Upper lobe of left lung (tissue), 6 donors: ENCODE measurements around the gene CCDC38. TPM values are rescaled to one million over a fixed set of nuclear protein-coding genes. Genes with fewer than 3 reads are reported as not detected.

Experiments
- ATAC-seq, 2 donors: fragments of 200-7000 bp; cut with Tn5 transposase; one replicate each; pipeline ENCODE4 v1.9.1; 2022; ENCODE audit warnings: mild to moderate bottlenecking in 2 of 2, moderate library complexity in 2 of 2; ENCODE audit not compliant: low FRiP score in 2 of 2
- DNase-seq, 2 donors: peaks; one replicate each; pipeline ENCODE4 v3.0.0-alpha.2; 2019 to 2020
- H3K27ac ChIP-seq, 4 donors: fragments of 200-600 bp; sonication (generic); one replicate each; pipeline ENCODE4 v1.5.1; 2016 to 2019
- H3K27me3 ChIP-seq, 4 donors: fragments of 200-600 bp; sonication (generic); one replicate each; pipeline ENCODE4 v1.5.1; 2017 to 2019
- H3K36me3 ChIP-seq, 4 donors: fragments of 200-600 bp; sonication (generic); one replicate each; pipeline ENCODE4 v1.5.1; 2016 to 2019
- H3K4me1 ChIP-seq, 4 donors: fragments of 200-600 bp; sonication (generic); one replicate each; pipeline ENCODE4 v1.5.1; 2018 to 2019
- H3K4me3 ChIP-seq, 4 donors: fragments of 200-600 bp; sonication (generic); one replicate each; pipeline ENCODE4 v1.5.1; 2017 to 2019; ENCODE audit warnings: mild to moderate bottlenecking in 2 of 4, moderate library complexity in 1 of 4
- H3K9me3 ChIP-seq, 4 donors: fragments of 200-600 bp; sonication (generic); one replicate each; pipeline ENCODE4 v1.5.1; 2018 to 2019
- CTCF ChIP-seq, 6 experiments: fragments of 450-650 bp in 4 of 6; fragments of 200-600 bp in 2 of 6; sonication (generic) in 2 of 6; IDR thresholded peaks; one replicate each; pipeline ENCODE4 v1.5.1; 2016 to 2019; ENCODE audit warnings: antibody characterized with exemption in 6 of 6
- EP300 ChIP-seq, 4 donors: sonication (generic); formaldehyde crosslinking; IDR thresholded peaks; one replicate each; pipeline ENCODE4 v1.5.1; 2017; ENCODE audit warnings: antibody characterized with exemption in 4 of 4, control low read depth in 2 of 4
- POLR2A ChIP-seq, 4 donors: fragments of 450-650 bp; IDR thresholded peaks; one replicate each; pipeline ENCODE4 v1.5.1; 2016 to 2017; ENCODE audit warnings: antibody characterized with exemption in 4 of 4, mild to moderate bottlenecking in 2 of 4
- POLR2AphosphoS5 ChIP-seq, 2 donors: sonication (generic); formaldehyde crosslinking; IDR thresholded peaks; one replicate each; pipeline ENCODE4 v1.5.1; 2017; ENCODE audit warnings: antibody characterized with exemption in 2 of 2
- WGBS, 2 donors: methylation state at CpG; one replicate each; pipeline ENCODE4 v1.1.5; 2017 to 2018; 5-methylcytosine and 5-hydroxymethylcytosine counted together
- total RNA-seq, 6 donors: library from RNA; depleted of rRNA in 4 of 6; stranded (reverse); fragments of >200 nt in 4 of 6; gene quantifications; one replicate each; pipeline versions ENCODE4 v1.1.0 to v1.2.1, GENCODE V29; 2016 to 2021
- donor health status: DM: no; HTN: no; CAD: no; lungs with moderate emphysema.
- donor health status: DM: no; HTN: yes; CAD: no; lungs with severe emphysema.

The CCDC38 gene
- total RNA-seq, 6 donors from 2014 or later: 0.13 to 0.14 TPM; not detected in 4

GRCh38 chr12:95949477-95950206 is 7.2 kb upstream of the CCDC38 start:
- 75% methylated on average over 4 of the region's 4 CpGs for WGBS, 2 donors
- no peaks in the 10 kb centered on the region for H3K9me3 ChIP-seq
- DNase-seq: no peak
- H3K4me3 ChIP-seq: no peak overlapping the region
- H3K4me1 ChIP-seq: no peaks in the 10 kb centered on the region
- H3K36me3 ChIP-seq: no peaks in the 10 kb centered on the region
- TF ChIP-seq EP300 (IDR thresholded peaks at IDR 0.05) (no peak), POLR2A (IDR thresholded peaks at IDR 0.05) (no peak), POLR2AphosphoS5 (IDR thresholded peaks at IDR 0.05) (no peak), CTCF (IDR thresholded peaks at IDR 0.05) (no peak)
- no peaks in the 10 kb centered on the region for H3K27me3 ChIP-seq
- H3K27ac ChIP-seq: no peak overlapping the region
- ATAC-seq: no peak

GRCh38 chr12:95944108-95944704 is 1.8 kb upstream of the CCDC38 start:
- WGBS, 2 donors: 82 to 83% methylated on average over 10 of the region's 10 CpGs
- Histone ChIP-seq H3K27ac (no peak overlapping the region), H3K4me1 (peaks cover 7 to 20% (median 12%) of the 10 kb centered on the region in 4 donors), H3K36me3 (no peaks in the 10 kb centered on the region), H3K9me3 (no peaks in the 10 kb centered on the region), H3K27me3 (no peaks in the 10 kb centered on the region), H3K4me3 (no peak overlapping the region)
- ATAC-seq (no peak), DNase-seq (no peak)
- TF ChIP-seq POLR2AphosphoS5 (IDR thresholded peaks at IDR 0.05) (no peak), EP300 (IDR thresholded peaks at IDR 0.05) (no peak), CTCF (IDR thresholded peaks at IDR 0.05) (no peak)

- Histone ChIP-seq H3K27ac (peak within 1 kb of the TSS; percentile 78 to 94 (median 92)), H3K4me3 (peak within 1 kb of the TSS; percentile 83 to 95 (median 86)), H3K36me3 (no peaks in the 10 kb centered on the region), H3K4me1 (peaks cover 7 to 20% (median 12%) of the 10 kb centered on the region in 4 donors), H3K9me3 (no peaks in the 10 kb centered on the region), H3K27me3 (no peaks in the 10 kb centered on the region)
- peak; percentile 62 to 93 for DNase-seq
- 0 to 3% methylated on average over 11 to 24 of the region's 38 CpGs for WGBS, 2 donors
- peak; percentile 82 to 88 for ATAC-seq
- no peak for TF ChIP-seq EP300 (IDR thresholded peaks at IDR 0.05)
- TF ChIP-seq CTCF (IDR thresholded peaks at IDR 0.05): peak; percentile 25 to 59 (median 45)
- TF ChIP-seq POLR2A (IDR thresholded peaks at IDR 0.05): no peak
- peak in 1 of 2 donors; percentile 34 for TF ChIP-seq POLR2AphosphoS5 (IDR thresholded peaks at IDR 0.05)
Measured at GRCh38 chr12:95943330-95943842, 972 bp upstream of the CCDC38 start, which contains the start of gene AMDHD1. Gene AMDHD1, plus strand, starts transcription at chr12:95943331. Its CDS starts 68 bp downstream, at chr12:95943399.

GRCh38 chr12:95942101-95942523 is 302 bp downstream of the CCDC38 start:
- peak overlapping the region; percentile 78 to 94 (median 92) for H3K27ac ChIP-seq
- no peaks in the 10 kb centered on the region for H3K27me3 ChIP-seq
- H3K4me1 ChIP-seq: peaks cover 7 to 20% (median 12%) of the 10 kb centered on the region in 4 donors
- peak overlapping the region; percentile 83 to 95 (median 86) for H3K4me3 ChIP-seq
- ATAC-seq (no peak), DNase-seq (no peak)
- WGBS, 2 donors: 9 to 11% methylated on average over 11 to 13 of the region's 13 CpGs
- no peak for TF ChIP-seq POLR2A (IDR thresholded peaks at IDR 0.05)
- no peak for TF ChIP-seq POLR2AphosphoS5 (IDR thresholded peaks at IDR 0.05)
- TF ChIP-seq EP300 (IDR thresholded peaks at IDR 0.05): no peak
- no peak for TF ChIP-seq CTCF (IDR thresholded peaks at IDR 0.05)
- H3K9me3 ChIP-seq: no peaks in the 10 kb centered on the region
- H3K36me3 ChIP-seq: no peaks in the 10 kb centered on the region
